ENCODE data around the gene ACO2. TPM values are rescaled to one million over a fixed set of nuclear protein-coding genes. Genes with fewer than 3 reads are reported as not detected.

The ACO2 gene
- total and polyA plus RNA-seq, 2 of the 13 experiments (the other 11 are each of a cell fraction or from before 2014, with no cell fraction given) = 19.2 to 45.6 TPM

GRCh38 chr22:41557401-41558240 is 88.7 kb downstream of the ACO2 start:
- intact Hi-C loops (cut with micrococcal nuclease; ENCODE audit: unreplicated experiment) = no loop called here
- CTCF ChIA-PET (ENCODE audit: low intra/inter-chr PET ratio, low total read pairs) = interaction anchor here (1.4 to 2.3 kb wide), 2 partner anchors 19 to 25 kb away, joined by 3 to 5 read pairs; no protein-coding TSS in a partner anchor
- TF ChIP-seq RBM39 (IDR thresholded peaks at IDR 0.05; ENCODE audit: low read depth, low read length, poor library complexity, severe bottlenecking) = no peak
- peak; percentile 36; the same call in 1 of the 2 replicates for TF ChIP-seq IRF9 (CRISPR knock-in tag; IDR thresholded peaks at IDR 0.05; ENCODE audit: borderline replicate concordance)
- TF ChIP-seq ZNF124 (CRISPR knock-in tag; IDR thresholded peaks at IDR 0.05) = no peak
- TF ChIP-seq ZNF687 (CRISPR knock-in tag; IDR thresholded peaks at IDR 0.05) = peak; percentile 73
- TF ChIP-seq RAD51 (IDR thresholded peaks at IDR 0.05; ENCODE audit: borderline replicate concordance) = no peak
- no peak for TF ChIP-seq ZNF136 (CRISPR knock-in tag; IDR thresholded peaks at IDR 0.05; ENCODE audit: low read depth)
- TF ChIP-seq ATF5 (CRISPR knock-in tag; IDR thresholded peaks at IDR 0.05; ENCODE audit: low read depth) = no peak
- 0 out of 2 replicates have a peak, but pooled peaks have one; percentile 52 for TF ChIP-seq FOXC1 (CRISPR knock-in tag; IDR thresholded peaks at IDR 0.05; ENCODE audit: borderline replicate concordance)
- TF ChIP-seq MED1 (CRISPR knock-in tag; IDR thresholded peaks at IDR 0.05) = 0 out of 2 replicates have a peak, but pooled peaks have one; percentile 12
- peak; percentile 75 for TF ChIP-seq ZNF770 (CRISPR knock-in tag; IDR thresholded peaks at IDR 0.05)
- TF ChIP-seq ZNF296 (CRISPR knock-in tag; conservative IDR thresholded peaks at IDR 0.05) = no peak

More at GRCh38 chr22:41557401-41558240, 88.7 kb downstream of the ACO2 start:
- FAIRE-seq = no peak
- Histone ChIP-seq H3K9me3 (ENCODE audit: low read length) (no peaks in the 10 kb centered on the region), H3K4me1 (ENCODE audit: insufficient read depth, low read length) (peaks cover 89% of the 10 kb centered on the region), H3K79me2 (ENCODE audit: insufficient read depth, low read length) (no peaks in the 10 kb centered on the region), H3K9ac (ENCODE audit: insufficient read depth, low read depth, low read length) (peak overlapping the region; percentile 54), H3K36me3 (replicated peaks in 1 of 2; ENCODE audit: control insufficient read depth in 1 of 2, insufficient read depth in 2 of 2, low read length in 2 of 2) (no peaks in the 10 kb centered on the region), H3K4me2 (ENCODE audit: low read depth, low read length) (peak overlapping the region; percentile 93), H4K20me1 (ENCODE audit: insufficient read depth, low read length) (no peaks in the 10 kb centered on the region), H3K27ac (ENCODE audit: extremely low read length, insufficient read depth, low read length) (peak overlapping the region; percentile 8), H3K4me3 (replicated peaks in 1 of 3; ENCODE audit: insufficient read depth in 1 of 3, low read depth in 2 of 3, low read length in 3 of 3) (peak overlapping the region; percentile 27 to 72 (median 56); a peak in 5 of 6 replicates), H2AFZ (ENCODE audit: low read length) (peak overlapping the region; percentile 70), H3K27me3 (ENCODE audit: control insufficient read depth in 1 of 2, insufficient read depth in 2 of 2, low read length in 2 of 2) (peaks cover 0 to 25% of the 10 kb centered on the region in 2 experiments; a peak in 4 of 5 replicates)
- POLR2A ChIA-PET = interaction anchor here (0.6 to 2.5 kb wide), 12 partner anchors 8 to 111 kb away, joined by 3 to 24 read pairs (median 4); partner anchors contain the start of genes DESI1, PMM1, POLR3H and TOB2
- BruUV-seq (replicated peaks) = no TSS peak
- WGBS (ENCODE audit: low lambda C conversion rate) = 8% methylated on average over 16 of the region's 19 CpGs
- in situ Hi-C loops (cut with HindIII; ENCODE audit: extremely low pct_ligation_motif_present, low pct_unique_long_range_greater_than_20kb) = no loop called here
- DNase-seq (ENCODE audit: low spot score) = peak; percentile 70
- ATAC-seq = peak; percentile 46

All from HepG2 (cell line).